Type B pancreatic cell (in vitro differentiated cells): Measurements from ENCODE around the gene XYLT1. TPM values are rescaled to one million over a fixed set of nuclear protein-coding genes. Genes with fewer than 3 reads are reported as not detected.

Source experiments
- DNase-seq: peaks from one replicate; pipeline ENCODE4 v3.0.0; 2021; ENCODE audit warnings: mixed read lengths; ENCODE audit not compliant: unreplicated experiment; ENCODE audit errors: extremely low spot score
- H3K27ac Mint-ChIP-seq: 2 replicates; pipeline ENCODE4 v1.8.0; 2021; ENCODE audit warnings: mild to moderate bottlenecking, mixed read lengths
- H3K27me3 Mint-ChIP-seq: 2 replicates; pipeline ENCODE4 v1.8.0; 2021; ENCODE audit warnings: mixed read lengths
- H3K36me3 Mint-ChIP-seq: 2 replicates; pipeline ENCODE4 v1.8.0; 2021; ENCODE audit warnings: mixed read lengths
- H3K4me1 Mint-ChIP-seq: one replicate; pipeline ENCODE4 v1.8.0; 2021; ENCODE audit warnings: mixed read lengths; ENCODE audit not compliant: unreplicated experiment
- H3K4me3 Mint-ChIP-seq: 2 replicates; pipeline ENCODE4 v1.8.0; 2021; ENCODE audit warnings: mild to moderate bottlenecking, mixed read lengths
- H3K9me3 Mint-ChIP-seq: 2 replicates; pipeline ENCODE4 v1.8.0; 2021; ENCODE audit warnings: mixed read lengths
- total RNA-seq: library from RNA; stranded (reverse); gene quantifications from 2 replicates; pipeline ENCODE4 v1.2.1, GENCODE V29; 2021; ENCODE audit warnings: low replicate concordance
- TF ChIP-seq, protein P1 (sequence below): fragments of 200-600 bp; sonication (generic); conservative IDR thresholded peaks from 2 replicates; pipeline ENCODE4 v1.5.0; 2021; ENCODE audit warnings: antibody characterized with exemption, mild to moderate bottlenecking

XYLT1 gene
- total RNA-seq, 1 donor from 2014 or later: 14.9 TPM

DNA sequence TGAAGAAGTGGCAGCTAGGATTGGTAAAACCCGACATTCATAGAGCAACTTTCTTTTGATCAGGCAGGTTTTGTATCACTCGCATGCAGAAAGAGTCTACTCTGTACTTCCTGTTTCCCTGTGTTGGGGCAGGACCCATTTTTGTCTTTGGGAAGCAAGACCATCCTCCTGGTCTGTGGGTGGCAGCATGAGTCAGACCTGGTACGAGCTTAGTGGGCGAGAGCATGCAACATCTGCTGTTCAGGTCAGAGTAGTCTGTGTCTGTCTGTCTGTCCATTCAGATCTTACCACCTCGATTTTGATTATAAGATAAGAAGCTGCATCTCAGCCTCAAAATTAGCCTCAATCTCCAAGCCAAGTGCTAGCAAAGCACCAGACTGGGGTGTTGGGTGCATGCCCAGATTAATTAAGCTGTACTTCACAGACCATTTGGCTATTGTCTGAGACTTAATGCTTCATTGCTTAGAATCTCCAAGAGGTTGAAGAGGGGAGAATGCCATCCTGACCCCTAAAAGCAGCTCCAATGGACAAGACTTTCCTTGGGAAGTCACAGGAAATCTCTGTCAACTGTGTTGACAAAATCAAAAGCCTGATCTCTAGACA lies 110.9 kb downstream of the XYLT1 start:
- H3K36me3 Mint-ChIP-seq: no peaks in the 10 kb centered on the region
- peaks cover 14% of the 10 kb centered on the region for H3K4me1 Mint-ChIP-seq
- no peak overlapping the region for H3K27ac Mint-ChIP-seq
- TF ChIP-seq, protein P1, sequence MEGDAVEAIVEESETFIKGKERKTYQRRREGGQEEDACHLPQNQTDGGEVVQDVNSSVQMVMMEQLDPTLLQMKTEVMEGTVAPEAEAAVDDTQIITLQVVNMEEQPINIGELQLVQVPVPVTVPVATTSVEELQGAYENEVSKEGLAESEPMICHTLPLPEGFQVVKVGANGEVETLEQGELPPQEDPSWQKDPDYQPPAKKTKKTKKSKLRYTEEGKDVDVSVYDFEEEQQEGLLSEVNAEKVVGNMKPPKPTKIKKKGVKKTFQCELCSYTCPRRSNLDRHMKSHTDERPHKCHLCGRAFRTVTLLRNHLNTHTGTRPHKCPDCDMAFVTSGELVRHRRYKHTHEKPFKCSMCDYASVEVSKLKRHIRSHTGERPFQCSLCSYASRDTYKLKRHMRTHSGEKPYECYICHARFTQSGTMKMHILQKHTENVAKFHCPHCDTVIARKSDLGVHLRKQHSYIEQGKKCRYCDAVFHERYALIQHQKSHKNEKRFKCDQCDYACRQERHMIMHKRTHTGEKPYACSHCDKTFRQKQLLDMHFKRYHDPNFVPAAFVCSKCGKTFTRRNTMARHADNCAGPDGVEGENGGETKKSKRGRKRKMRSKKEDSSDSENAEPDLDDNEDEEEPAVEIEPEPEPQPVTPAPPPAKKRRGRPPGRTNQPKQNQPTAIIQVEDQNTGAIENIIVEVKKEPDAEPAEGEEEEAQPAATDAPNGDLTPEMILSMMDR: no peak
- DNase-seq: no peak
- H3K4me3 Mint-ChIP-seq: no peak overlapping the region
- H3K9me3 Mint-ChIP-seq: no peaks in the 10 kb centered on the region
- H3K27me3 Mint-ChIP-seq: no peaks in the 10 kb centered on the region

DNA sequence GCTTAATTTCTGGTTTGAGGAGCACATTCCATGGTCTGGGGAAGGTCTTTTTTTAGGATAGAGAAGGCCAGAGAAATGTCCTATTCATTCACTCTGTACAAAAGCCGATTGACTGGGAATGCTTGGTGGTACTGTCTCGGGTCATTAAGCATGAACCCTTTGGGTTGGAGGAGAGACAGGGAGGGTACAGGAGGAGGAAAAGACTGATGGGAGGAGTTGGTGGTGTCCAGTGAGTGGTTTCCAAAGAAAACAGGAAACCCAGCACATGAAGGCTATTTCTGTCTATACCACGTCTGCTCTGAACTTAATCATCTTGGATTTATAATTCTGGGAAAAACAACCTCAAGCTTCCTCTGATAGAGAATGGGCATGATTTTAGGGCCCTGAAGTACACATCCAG lies 111.9 kb downstream of the XYLT1 start:
- Mint-ChIP-seq H3K4me1 (peaks cover 17% of the 10 kb centered on the region), H3K36me3 (no peaks in the 10 kb centered on the region), H3K27me3 (no peaks in the 10 kb centered on the region), H3K4me3 (no peak overlapping the region), H3K9me3 (no peaks in the 10 kb centered on the region), H3K27ac (no peak overlapping the region)
- TF ChIP-seq, protein P1: no peak
- no peak for DNase-seq

DNA sequence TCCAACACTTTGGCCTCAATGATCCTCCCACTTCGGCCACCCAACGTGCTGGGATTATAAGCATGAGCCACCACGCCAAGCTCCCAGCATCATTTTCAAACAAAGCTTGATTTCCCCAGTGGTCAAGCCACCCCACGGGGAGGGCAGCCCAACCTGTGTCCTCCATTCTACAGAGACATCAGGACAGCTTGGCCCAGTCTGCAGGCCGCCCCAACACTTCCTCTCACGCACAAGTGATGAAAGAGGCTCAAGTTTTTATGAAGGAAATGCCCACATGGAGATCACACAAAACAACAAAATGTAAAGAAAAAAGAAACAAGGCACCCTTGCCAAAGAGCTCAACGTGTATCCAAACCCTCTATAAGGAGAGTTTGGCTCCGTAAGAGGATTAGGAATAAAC lies 112.4 kb downstream of the XYLT1 start:
- peaks cover 22% of the 10 kb centered on the region for H3K4me1 Mint-ChIP-seq
- H3K27ac Mint-ChIP-seq: no peak overlapping the region
- H3K9me3 Mint-ChIP-seq: no peaks in the 10 kb centered on the region
- no peaks in the 10 kb centered on the region for H3K36me3 Mint-ChIP-seq
- DNase-seq: no peak
- H3K27me3 Mint-ChIP-seq: no peaks in the 10 kb centered on the region
- TF ChIP-seq, protein P1: no peak
- H3K4me3 Mint-ChIP-seq: no peak overlapping the region

DNA sequence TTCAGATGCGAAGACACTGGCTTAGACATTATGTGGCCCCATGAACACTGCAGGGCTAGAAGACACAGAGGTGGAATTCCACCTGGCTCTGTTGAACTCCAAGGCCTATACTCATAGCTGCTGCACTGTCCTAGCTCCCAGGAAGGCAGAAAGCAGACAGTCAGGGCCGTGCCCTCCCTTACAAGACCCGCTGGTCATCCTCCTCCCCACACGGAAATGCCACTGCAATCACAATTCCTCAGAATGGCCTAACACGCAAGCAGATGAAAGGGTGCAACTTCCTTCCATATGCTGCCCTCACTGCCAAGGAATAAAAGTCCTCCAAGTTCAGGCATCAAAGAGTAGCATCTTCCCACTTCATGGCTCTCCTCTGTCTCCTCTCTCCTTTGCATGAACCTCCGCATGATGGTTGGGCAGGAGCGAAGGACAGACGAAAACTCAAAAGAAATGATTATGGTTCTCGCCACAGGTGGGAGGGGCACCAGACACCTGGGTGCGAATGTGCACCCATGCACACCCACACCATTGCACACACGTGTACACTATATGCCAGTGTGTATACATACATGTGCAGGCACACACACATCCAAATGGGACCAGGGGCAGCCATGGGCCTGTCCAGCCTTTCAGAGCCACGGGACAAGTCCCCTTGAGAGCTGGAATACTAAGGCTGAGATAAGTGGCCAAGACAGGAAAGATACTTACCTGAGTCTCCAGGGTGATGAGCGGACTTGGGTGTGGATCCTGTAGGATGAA lies 113.3 kb downstream of the XYLT1 start:
- TF ChIP-seq, protein P1: no peak
- Mint-ChIP-seq H3K36me3 (no peaks in the 10 kb centered on the region), H3K9me3 (no peaks in the 10 kb centered on the region), H3K4me3 (no peak overlapping the region), H3K27ac (no peak overlapping the region), H3K27me3 (no peaks in the 10 kb centered on the region), H3K4me1 (peaks cover 22% of the 10 kb centered on the region)
- DNase-seq: no peak

DNA sequence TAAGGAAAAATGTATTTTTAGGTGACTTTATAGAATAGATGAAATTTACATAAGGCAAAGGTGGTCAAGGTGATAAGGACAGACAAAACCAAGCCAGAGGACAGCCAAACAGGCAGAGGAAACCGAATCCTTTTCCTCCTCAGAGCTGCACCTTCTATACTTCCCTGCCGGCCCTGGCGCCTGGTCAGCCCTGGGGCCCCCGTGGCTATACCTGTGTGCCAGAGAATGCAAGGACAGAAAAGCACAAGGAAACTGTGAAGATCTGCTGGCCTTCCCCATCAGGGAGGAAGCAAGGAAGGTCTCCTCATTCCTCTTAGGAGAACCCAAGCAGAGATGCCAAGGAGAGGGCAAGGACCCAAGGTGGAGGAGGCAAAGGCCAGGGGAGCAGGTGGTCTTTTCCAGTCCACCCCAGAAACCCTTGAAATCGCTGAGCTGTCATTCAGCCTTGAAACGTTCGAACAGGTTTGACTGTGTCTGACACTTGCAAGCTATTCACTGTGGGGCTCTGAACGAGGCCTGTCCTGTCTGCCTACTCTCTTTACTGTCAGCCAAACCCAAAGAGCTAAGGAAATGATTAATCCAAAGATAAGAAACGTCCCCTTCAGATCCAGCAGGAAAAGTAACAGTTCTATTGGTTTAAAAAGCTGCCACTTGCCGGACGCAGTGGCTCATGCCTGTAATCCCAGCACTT lies 114.4 kb downstream of the XYLT1 start:
- DNase-seq: no peak
- H3K9me3 Mint-ChIP-seq: no peaks in the 10 kb centered on the region
- H3K27ac Mint-ChIP-seq: no peak overlapping the region
- no peak overlapping the region for H3K4me3 Mint-ChIP-seq
- no peaks in the 10 kb centered on the region for H3K36me3 Mint-ChIP-seq
- peaks cover 26% of the 10 kb centered on the region for H3K4me1 Mint-ChIP-seq
- H3K27me3 Mint-ChIP-seq: no peaks in the 10 kb centered on the region
- TF ChIP-seq, protein P1: no peak
